Ovary (tissue), 3 donors: ENCODE measurements around the gene AKT1.

Experiments used
- CTCF ChIP-seq, 3 donors: fragments of 450-650 bp in 2 of 3; fragments of 200-600 bp in 1 of 3; IDR thresholded peaks; one replicate each; pipeline versions ENCODE4 v1.5.1 to v1.8.0; 2016 to 2022; ENCODE audit warnings: antibody characterized with exemption in 3 of 3, mild to moderate bottlenecking in 1 of 3
- EP300 ChIP-seq: sonication (generic); formaldehyde crosslinking; IDR thresholded peaks from one replicate; pipeline ENCODE4 v1.6.1; 2017; ENCODE audit warnings: antibody characterized with exemption
- donor health status: DM: no; HTN: no; CAD: no.

- TF ChIP-seq EP300 (no peak), CTCF (IDR thresholded peaks at IDR 0.05) (no peak)
These were observed 1.4 kb downstream of the AKT1 start for GRCh38 chr14:104794099-104794498.
